Lower lobe of right lung (tissue), 2 donors: ENCODE measurements around the gene COX6B2. TPM values are rescaled to one million over a fixed set of nuclear protein-coding genes. Genes with fewer than 3 reads are reported as not detected.

Experiments
- ATAC-seq, 2 donors: fragments of 200-7000 bp; cut with Tn5 transposase; one replicate each; pipeline ENCODE4 v1.9.1; 2020 to 2022; ENCODE audit warnings: mild to moderate bottlenecking in 2 of 2, moderate library complexity in 2 of 2
- DNase-seq: peaks from one replicate; pipeline ENCODE4 v3.0.0-alpha.2; 2020
- H3K27ac ChIP-seq: fragments of 200-600 bp; one replicate; pipeline ENCODE4 v1.8.0; 2022
- H3K27me3 ChIP-seq: fragments of 200-600 bp; one replicate; pipeline ENCODE4 v1.8.0; 2022; ENCODE audit warnings: low read depth
- H3K36me3 ChIP-seq: fragments of 200-600 bp; one replicate; pipeline ENCODE4 v1.8.0; 2022; ENCODE audit warnings: mild to moderate bottlenecking
- H3K4me1 ChIP-seq: fragments of 200-600 bp; one replicate; pipeline ENCODE4 v1.8.0; 2022
- H3K4me3 ChIP-seq: fragments of 200-600 bp; one replicate; pipeline ENCODE4 v1.8.0; 2022; ENCODE audit warnings: mild to moderate bottlenecking
- H3K9me3 ChIP-seq: fragments of 200-600 bp; one replicate; pipeline ENCODE4 v1.8.0; 2022
- CTCF ChIP-seq: fragments of 200-600 bp; IDR thresholded peaks from one replicate; pipeline ENCODE4 v1.8.0; 2022; ENCODE audit warnings: antibody characterized with exemption, mild to moderate bottlenecking
- intact Hi-C: fragments of 100-400 bp; cut with DNase I; formaldehyde crosslinking; loops from one replicate; pipeline ENCODE4 v1.11.0; 2022
- total RNA-seq: library from RNA; stranded (reverse); fragmentation: NEBNext Ultra II Directional; extraction: Animal tissue kit (Norgen Biotek cat#: 25700); gene quantifications from one replicate; pipeline ENCODE4 v1.2.1, GENCODE V29; 2021
- donor health status: DM: no; HTN: yes; CAD: no; lungs with severe emphysema.

COX6B2 gene
- total RNA-seq, 1 donor from 2014 or later: not detected

GRCh38 chr19:55389386-55390317 lies 35.1 kb upstream of the COX6B2 start:
- no peak for TF ChIP-seq CTCF
- Histone ChIP-seq H3K36me3 (peaks cover 58% of the 10 kb centered on the region), H3K4me1 (peaks cover 40% of the 10 kb centered on the region), H3K27ac (no peak overlapping the region), H3K27me3 (no peaks in the 10 kb centered on the region), H3K4me3 (no peak overlapping the region), H3K9me3 (no peaks in the 10 kb centered on the region)
- intact Hi-C loops: no loop called here
- ATAC-seq (no peak), DNase-seq (no peak)

- peaks cover 50% of the 10 kb centered on the region for H3K4me1 ChIP-seq
- H3K4me3 ChIP-seq: peak overlapping the region; percentile 97
- no peak for TF ChIP-seq CTCF
- DNase-seq (no peak), ATAC-seq (no peak)
- H3K36me3 ChIP-seq: peaks cover 58% of the 10 kb centered on the region
- H3K27ac ChIP-seq: no peak overlapping the region
- intact Hi-C loops: no loop called here
- H3K27me3 ChIP-seq: no peaks in the 10 kb centered on the region
- no peaks in the 10 kb centered on the region for H3K9me3 ChIP-seq
Observed at GRCh38 chr19:55387736-55388497, 33.4 kb upstream of the COX6B2 start.

- H3K4me1 ChIP-seq: peaks cover 52% of the 10 kb centered on the region
- DNase-seq: no peak
Observed at GRCh38 chr19:55386493-55386971, 32.0 kb upstream of the COX6B2 start.

GRCh38 chr19:55385724-55386492 lies 31.4 kb upstream of the COX6B2 start, which contains the start of gene RPL28:
TSS of gene RPL28 (plus strand) at chr19:55385932. CDS start at chr19:55386358, 426 bp downstream.
- intact Hi-C loops: no loop called here
- Histone ChIP-seq H3K36me3 (peaks cover 42% of the 10 kb centered on the region), H3K4me1 (peaks cover 52% of the 10 kb centered on the region), H3K4me3 (peak within 1 kb of the TSS; percentile 97), H3K27me3 (no peaks in the 10 kb centered on the region), H3K9me3 (no peaks in the 10 kb centered on the region), H3K27ac (peak within 1 kb of the TSS; percentile 94)
- peak; percentile 91 to 94 for ATAC-seq
- no peak for TF ChIP-seq CTCF
- peak; percentile 98 for DNase-seq

More at GRCh38 chr19:55386493-55386971, 32.0 kb upstream of the COX6B2 start:
- no peak for ATAC-seq
- TF ChIP-seq CTCF: no peak
- peak overlapping the region; percentile 97 for H3K4me3 ChIP-seq
- H3K36me3 ChIP-seq: peaks cover 49% of the 10 kb centered on the region
- intact Hi-C loops: no loop called here
- H3K9me3 ChIP-seq: no peaks in the 10 kb centered on the region
- no peaks in the 10 kb centered on the region for H3K27me3 ChIP-seq
- H3K27ac ChIP-seq: peak overlapping the region; percentile 94
